SK-N-SH (cell line): ENCODE data around the gene GRB10. TPM values are rescaled to one million over a fixed set of nuclear protein-coding genes. Genes with fewer than 3 reads are reported as not detected.

Experiments used
- CTCF ChIA-PET: fragments of 300-600, 350-600 bp; formaldehyde crosslinking; extraction: SDS; loops from one replicate; lab custom pipeline; 2021; lab: Yijun Ruan, JAX
- POLR2A ChIA-PET: fragments of 350-600 bp; sonication (Branson Sonifier 250); formaldehyde crosslinking; extraction: SDS; loops from one replicate; lab custom pipeline; 2020; ENCODE audit warnings: antibody characterized with exemption, inconsistent platforms; lab: Yijun Ruan, JAX
- DNase-seq: peaks from one replicate; pipeline ENCODE4 v3.0.0; 2012
- H2AFZ ChIP-seq: fragments of 200-600 bp; sonication (generic); 2 replicates; pipeline ENCODE4 v1.8.1; 2016; ENCODE audit warnings: antibody characterized with exemption, mild to moderate bottlenecking, low read depth
- H3F3A ChIP-seq: fragments of 200-600 bp; sonication (generic); replicated peaks from 2 replicates; pipeline ENCODE3; 2016; ENCODE audit warnings: antibody characterized with exemption, mild to moderate bottlenecking; ENCODE audit not compliant: insufficient read depth
- H3K27ac ChIP-seq, 2 experiments: fragments of 200-500 bp in 1 of 2; fragments of 200-600 bp in 1 of 2; sonication (Bioruptor generic) in 1 of 2; sonication (generic), shearing (Covaris generic) in 1 of 2; 2 replicates each; pipeline versions ENCODE4 v1.5.1 to v1.6.1; 2014 to 2016; ENCODE audit warnings: low read depth in 2 of 2, inconsistent platforms in 1 of 2, low read length in 1 of 2, mild to moderate bottlenecking in 1 of 2, mixed read lengths in 1 of 2
- H3K27me3 ChIP-seq: fragments of 200-600 bp; sonication (generic), shearing (Covaris generic); 2 replicates; pipeline ENCODE4 v1.6.1; 2016; ENCODE audit warnings: mixed run types; ENCODE audit not compliant: insufficient read depth
- H3K36me3 ChIP-seq, 2 experiments: fragments of 200-500 bp in 1 of 2; fragments of 200-600 bp in 1 of 2; sonication (Bioruptor generic) in 1 of 2; sonication (generic) in 1 of 2; replicated peaks in 1 of 2; 2 replicates each; pipeline versions ENCODE3 to v1.5.1; 2014 to 2016; ENCODE audit warnings: low read length in 1 of 2, mild to moderate bottlenecking in 1 of 2; ENCODE audit not compliant: insufficient read depth in 2 of 2, control insufficient read depth in 1 of 2
- H3K4me1 ChIP-seq, 2 experiments: fragments of 200-500 bp in 1 of 2; fragments of 200-600 bp in 1 of 2; sonication (Bioruptor generic) in 1 of 2; sonication (generic), shearing (Covaris generic) in 1 of 2; 2 replicates each; pipeline versions ENCODE4 v1.5.1 to v1.6.1; 2014 to 2016; ENCODE audit warnings: low read depth in 1 of 2, low read length in 1 of 2, mixed run types in 1 of 2; ENCODE audit not compliant: insufficient read depth in 2 of 2, control insufficient read depth in 1 of 2
- H3K4me2 ChIP-seq: fragments of 200-600 bp; sonication (generic), shearing (Covaris generic); 2 replicates; pipeline ENCODE4 v1.6.1; 2017; ENCODE audit warnings: mixed run types
- H3K4me3 ChIP-seq, 2 experiments: fragments of 200-500 bp in 1 of 2; fragments of 200-600 bp in 1 of 2; sonication (Bioruptor generic) in 1 of 2; sonication (generic), shearing (Covaris generic) in 1 of 2; 2 replicates each; pipeline versions ENCODE4 v1.5.1 to v1.8.1; 2014 to 2016; ENCODE audit warnings: low read depth in 2 of 2, inconsistent platforms in 1 of 2, low read length in 1 of 2, mild to moderate bottlenecking in 1 of 2, mixed read lengths in 1 of 2, moderate library complexity in 1 of 2
- H3K79me2 ChIP-seq: fragments of 200-600 bp; sonication (generic); 2 replicates; pipeline ENCODE4 v1.8.1; 2017; ENCODE audit warnings: mild to moderate bottlenecking; ENCODE audit not compliant: insufficient read depth
- H3K9ac ChIP-seq: fragments of 200-600 bp; sonication (generic); 2 replicates; pipeline ENCODE4 v1.6.1; 2017; ENCODE audit warnings: mixed run types
- H3K9me2 ChIP-seq: fragments of 200-600 bp; sonication (generic); 2 replicates; pipeline ENCODE4 v1.6.1; 2017; ENCODE audit warnings: mixed run types
- H3K9me3 ChIP-seq: fragments of 200-600 bp; sonication (generic); 2 replicates; pipeline ENCODE4 v1.6.1; 2017; ENCODE audit warnings: mixed run types, mild to moderate bottlenecking, moderate library complexity
- H4K20me1 ChIP-seq: fragments of 200-600 bp; sonication (generic); 2 replicates; pipeline ENCODE4 v1.6.1; 2017; ENCODE audit warnings: mild to moderate bottlenecking, mixed run types; ENCODE audit not compliant: insufficient read depth
- EP300 ChIP-seq, 2 experiments: IDR thresholded peaks; 2 replicates each; pipeline versions ENCODE4 v1.4.0 to v1.6.1; 2012; ENCODE audit warnings: borderline replicate concordance in 1 of 2, low read depth in 1 of 2, low read length in 1 of 2
- EZH2phosphoT487 ChIP-seq: fragments of 200-600 bp; sonication (generic); IDR thresholded peaks from 2 replicates; pipeline ENCODE4 v1.6.1; 2017; ENCODE audit warnings: low read depth, mixed run types, mild to moderate bottlenecking, antibody characterized with exemption, moderate library complexity, borderline replicate concordance
- FOXJ3 ChIP-seq: sonication (generic); formaldehyde crosslinking; IDR thresholded peaks from 2 replicates; pipeline ENCODE4 v1.5.1; 2020; ENCODE audit warnings: mild to moderate bottlenecking, missing genetic modification reagents
- FOXM1 ChIP-seq: IDR thresholded peaks from 2 replicates; pipeline ENCODE4 v1.4.0; 2012; ENCODE audit warnings: low read depth, mild to moderate bottlenecking
- GABPA ChIP-seq: IDR thresholded peaks from 2 replicates; pipeline ENCODE4 v1.4.0; 2012; ENCODE audit warnings: low read depth, mild to moderate bottlenecking
- JUND ChIP-seq: IDR thresholded peaks from 2 replicates; pipeline ENCODE4 v1.4.0; 2012
- MAX ChIP-seq: IDR thresholded peaks from 2 replicates; pipeline ENCODE4 v1.4.0; 2012; ENCODE audit warnings: low read depth
- NFIC ChIP-seq: IDR thresholded peaks from 2 replicates; pipeline ENCODE4 v1.4.0; 2012; ENCODE audit warnings: borderline replicate concordance
- RAD21 ChIP-seq: IDR thresholded peaks from 2 replicates; pipeline ENCODE4 v1.6.1; 2012; ENCODE audit warnings: mild to moderate bottlenecking, low read length
- REST ChIP-seq: IDR thresholded peaks from 2 replicates; pipeline ENCODE4 v1.6.1; 2012; ENCODE audit warnings: mild to moderate bottlenecking, low read depth, low read length, moderate library complexity
- RFX5 ChIP-seq: IDR thresholded peaks from 2 replicates; pipeline ENCODE4 v1.6.1; 2012; ENCODE audit warnings: mild to moderate bottlenecking, improper control_type of control experiment, low read length
- RXRA ChIP-seq: IDR thresholded peaks from 2 replicates; pipeline ENCODE4 v1.4.0; 2012; ENCODE audit warnings: low read depth, mild to moderate bottlenecking, borderline replicate concordance
- SIN3A ChIP-seq: IDR thresholded peaks from 2 replicates; pipeline ENCODE4 v1.6.1; 2012; ENCODE audit warnings: low read depth, mild to moderate bottlenecking, low read length, moderate library complexity, borderline replicate concordance
- SMC3 ChIP-seq: IDR thresholded peaks from 2 replicates; pipeline ENCODE4 v1.6.1; 2012; ENCODE audit warnings: low read depth, low read length, improper control_type of control experiment
- TCF12 ChIP-seq: IDR thresholded peaks from 2 replicates; pipeline ENCODE4 v1.4.0; 2012
- TEAD4 ChIP-seq: IDR thresholded peaks from 2 replicates; pipeline ENCODE4 v1.4.0; 2012; ENCODE audit warnings: mild to moderate bottlenecking, borderline replicate concordance; ENCODE audit not compliant: insufficient read depth
- USF1 ChIP-seq: IDR thresholded peaks from 2 replicates; pipeline ENCODE4 v1.4.0; 2012; ENCODE audit warnings: low read depth, borderline replicate concordance
- YY1 ChIP-seq: IDR thresholded peaks from 2 replicates; pipeline ENCODE4 v1.4.0; 2012; ENCODE audit warnings: low read depth, mild to moderate bottlenecking
- WGBS: methylation state at CpG from one replicate; pipeline ENCODE4 v1.1.6; 2017; ENCODE audit warnings: low lambda C conversion rate; 5-methylcytosine and 5-hydroxymethylcytosine counted together
- polyA plus RNA-seq, 3 experiments: library from polyadenylated mRNA; depleted of rRNA; stranded (reverse); fragments of >200 nt; gene quantifications; 2 replicates each; pipeline ENCODE4 v1.2.3, GENCODE V29; 2012

GRB10 gene
- polyA plus RNA-seq, 1 of the 3 experiments (the other 2 are of a cell fraction): 5.1 TPM

- Histone ChIP-seq H3K27ac (no peak overlapping the region), H3K9me3 (no peaks in the 10 kb centered on the region), H4K20me1 (peaks cover 71% of the 10 kb centered on the region), H3K9me2 (no peaks in the 10 kb centered on the region), H3K36me3 (peaks cover 0 to 13% of the 10 kb centered on the region in 2 experiments), H3K79me2 (peaks cover 15% of the 10 kb centered on the region), H3K4me1 (peaks cover 4 to 18% of the 10 kb centered on the region in 2 experiments; a peak in 3 of 4 replicates), H2AFZ (no peak overlapping the region), H3K9ac (no peak overlapping the region), H3K4me3 (no peak overlapping the region), H3K4me2 (no peak overlapping the region), H3K27me3 (no peaks in the 10 kb centered on the region), H3F3A (no peaks in the 10 kb centered on the region)
- CTCF ChIA-PET: interaction anchor here (1.4 kb wide), 1 partner anchor 65 kb away, joined by 3 read pairs; no protein-coding TSS in a partner anchor
- POLR2A ChIA-PET: no interaction called here
- 79% methylated on average over 30 of the region's 30 CpGs for WGBS
- TF ChIP-seq SIN3A: no peak
- TF ChIP-seq EP300 (IDR thresholded peaks at IDR 0.05; ENCODE audit: borderline replicate concordance in 1 of 2, low read depth in 1 of 2, low read length in 1 of 2): no peak
- no peak for TF ChIP-seq RFX5
- no peak for TF ChIP-seq MAX
- TF ChIP-seq RAD21: no peak
- no peak for TF ChIP-seq JUND
- no peak for TF ChIP-seq YY1
- no peak for TF ChIP-seq NFIC
- no peak for TF ChIP-seq REST
- no peak for TF ChIP-seq GABPA
- no peak for TF ChIP-seq TCF12
- no peak for TF ChIP-seq FOXM1
- TF ChIP-seq RXRA: no peak
- no peak for TF ChIP-seq EZH2phosphoT487
- TF ChIP-seq SMC3: no peak
- no peak for TF ChIP-seq TEAD4
- no peak for TF ChIP-seq USF1
- no peak for TF ChIP-seq FOXJ3
- DNase-seq: no peak
Measured at GRCh38 chr7:50660040-50660829, 122.5 kb downstream of the GRB10 start.
